Stimulated activated CD4-positive, alpha-beta T cell treated with anti-CD3 and anti-CD28 coated beads, TNF-alpha, amount 100 ng/mL, for 24 hours (primary cell): Measurements from ENCODE around the gene FBF1.
"Not testable (repeated sequence)": the region's sequence is repeated elsewhere in the genome, so short reads cannot be mapped to it uniquely, and the experiment has no call there.

Experiments
- DNase-seq, 3 experiments: peaks; one replicate each; pipeline ENCODE4 v3.0.0-alpha.2; 2020; ENCODE audit warnings: low read depth in 3 of 3

Gene FBF1, protein sequence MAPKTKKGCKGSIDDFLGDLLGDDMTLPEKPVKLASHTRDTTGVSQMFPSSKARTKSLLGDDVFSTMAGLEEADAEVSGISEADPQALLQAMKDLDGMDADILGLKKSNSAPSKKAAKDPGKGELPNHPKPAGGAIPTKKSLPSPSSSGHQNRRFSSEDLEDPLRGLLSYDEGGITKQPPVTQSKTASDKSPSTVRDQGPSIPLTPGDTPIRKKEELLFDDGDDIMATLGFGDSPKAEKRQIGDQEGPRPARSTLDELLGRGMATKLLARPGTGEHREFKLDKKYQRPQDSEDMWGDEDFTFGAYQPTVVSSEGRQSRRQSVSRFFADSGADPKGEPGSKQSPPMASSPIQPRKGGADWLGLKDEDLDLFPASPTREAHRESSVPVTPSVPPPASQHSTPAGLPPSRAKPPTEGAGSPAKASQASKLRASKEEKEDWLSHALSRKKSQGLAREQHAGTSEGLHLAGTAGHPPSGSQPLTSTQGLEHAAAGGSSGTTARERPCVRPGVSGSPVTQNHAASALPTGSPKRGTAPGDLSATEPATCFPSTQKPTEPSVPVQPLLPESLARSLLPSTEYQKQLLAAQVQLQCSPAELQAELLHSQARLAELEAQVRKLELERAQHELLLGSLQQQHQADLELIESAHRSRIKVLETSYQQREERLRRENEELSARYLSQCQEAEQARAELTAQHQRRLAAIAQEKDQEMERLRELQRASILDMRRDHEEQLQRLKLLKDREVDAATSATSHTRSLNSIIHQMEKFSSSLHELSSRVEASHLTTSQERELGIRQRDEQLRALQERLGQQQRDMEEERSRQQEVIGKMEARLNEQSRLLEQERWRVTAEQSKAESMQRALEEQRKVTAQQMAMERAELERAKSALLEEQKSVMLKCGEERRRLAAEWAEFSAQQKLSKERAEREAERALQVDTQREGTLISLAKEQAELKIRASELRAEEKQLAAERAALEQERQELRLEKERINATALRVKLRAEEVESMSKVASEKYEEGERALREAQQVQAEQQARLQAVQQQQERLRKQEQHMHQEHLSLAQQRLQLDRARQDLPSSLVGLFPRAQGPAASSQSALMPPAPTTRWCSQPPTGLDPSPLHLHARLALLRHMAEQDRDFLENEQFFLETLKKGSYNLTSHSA

GRCh38 chr17:75940727-75941441 lies at the start of gene FBF1:
Gene FBF1 (minus strand): TSS chr17:75941042. CDS start chr17:75938149, 2,893 bp downstream.
- DNase-seq: peak; percentile 81 to 90 (median 81)

GRCh38 chr17:75987041-75987440 lies 46.2 kb upstream of the FBF1 start:
- no peak for DNase-seq

GRCh38 chr17:75985986-75986385 lies 45.1 kb upstream of the FBF1 start:
- no peak for DNase-seq

DNA sequence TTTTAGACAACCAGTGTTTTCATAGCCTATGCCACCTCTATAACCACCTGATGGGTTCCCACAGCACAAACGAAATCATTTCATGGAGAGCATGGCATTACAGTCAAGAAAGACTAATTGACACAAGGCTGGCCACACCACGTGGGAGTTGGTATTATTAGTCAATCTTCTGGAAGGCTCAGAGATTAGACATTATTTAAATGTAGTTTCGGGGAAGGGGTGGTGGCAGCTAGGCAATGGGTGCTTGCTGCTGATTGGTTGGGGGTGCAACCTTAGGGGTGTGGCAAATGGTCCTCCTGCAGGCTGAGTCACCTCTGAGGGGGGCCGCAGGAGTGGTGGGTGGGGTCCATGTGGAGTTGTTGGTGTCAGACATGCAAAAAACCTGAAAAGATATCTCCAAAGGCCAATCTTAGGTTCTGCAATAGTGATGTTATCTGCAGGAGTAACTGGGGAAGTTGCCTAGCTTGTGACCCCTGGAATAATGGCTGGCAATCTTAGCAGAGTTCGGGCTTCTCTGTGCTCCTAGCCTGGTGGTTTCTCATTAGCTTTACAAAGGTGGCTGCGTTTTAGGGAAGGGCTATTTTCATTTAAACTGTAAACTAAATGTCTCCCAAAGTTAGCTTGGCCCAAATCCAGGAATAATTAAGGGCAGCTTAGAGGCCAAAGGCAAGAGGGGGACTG lies 42.8 kb upstream of the FBF1 start:
- no peak for DNase-seq

- DNase-seq: no peak
Measured at GRCh38 chr17:75981019-75981615, 40.3 kb upstream of the FBF1 start.

GRCh38 chr17:75980188-75981018 lies 39.6 kb upstream of the FBF1 start:
- DNase-seq: no peak

- no peak for DNase-seq
Measured at GRCh38 chr17:75979705-75980187, 38.9 kb upstream of the FBF1 start.

- DNase-seq: peak; percentile 93 to 97 (median 95)
Measured at GRCh38 chr17:75978938-75979704, 38.3 kb upstream of the FBF1 start, which contains the start of the genes ACOX1 and TEN1. Gene ACOX1 (minus strand): TSS chr17:75979166. CDS start chr17:75979073, 93 bp downstream. Gene TEN1 (plus strand): TSS chr17:75979240. CDS start chr17:75986193, 6,953 bp downstream.

- DNase-seq: no peak
Measured at GRCh38 chr17:75976175-75976848, 35.5 kb upstream of the FBF1 start.

DNA sequence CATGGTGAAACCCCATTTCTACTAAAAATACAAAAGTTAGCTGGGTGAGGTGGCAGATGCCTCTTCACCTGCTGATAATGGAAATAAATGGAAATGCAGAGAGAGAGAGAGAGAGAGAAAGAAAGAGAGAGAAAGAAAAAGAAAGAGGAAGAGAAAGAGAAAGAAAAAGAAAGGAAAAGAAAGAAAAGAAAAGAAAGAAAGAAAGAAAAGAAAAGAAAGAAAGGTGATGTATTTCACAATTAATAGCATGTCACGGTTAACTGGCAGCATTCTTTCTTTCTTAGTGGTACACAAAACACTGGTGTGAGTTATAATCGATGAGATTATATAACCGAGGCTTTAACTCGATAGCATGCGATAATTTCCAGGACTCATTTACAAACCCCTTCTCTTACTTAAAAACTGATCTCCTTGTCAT lies 34.9 kb upstream of the FBF1 start:
- no peak for DNase-seq

GRCh38 chr17:75975187-75975586 lies 34.3 kb upstream of the FBF1 start:
- DNase-seq: not testable (repeated sequence)

DNA sequence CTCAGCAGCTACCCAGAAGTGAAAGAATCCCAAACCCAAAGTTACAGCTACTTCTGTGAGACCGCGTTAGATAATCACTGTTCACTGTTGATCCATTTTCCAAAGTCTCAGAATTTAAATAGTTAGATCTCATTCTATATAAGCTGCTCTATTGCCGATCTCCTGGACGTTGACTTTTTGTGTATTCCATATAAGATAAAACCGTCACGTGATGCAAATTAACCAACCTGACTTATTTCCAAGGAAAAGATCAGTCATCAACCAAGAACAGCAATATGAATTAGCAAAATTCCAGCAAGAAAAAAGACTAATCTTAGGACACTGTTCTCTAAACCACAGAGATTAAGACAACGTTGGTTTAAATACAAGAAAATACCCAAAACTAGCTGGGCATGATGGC lies 29.8 kb upstream of the FBF1 start:
- DNase-seq: no peak

DNA sequence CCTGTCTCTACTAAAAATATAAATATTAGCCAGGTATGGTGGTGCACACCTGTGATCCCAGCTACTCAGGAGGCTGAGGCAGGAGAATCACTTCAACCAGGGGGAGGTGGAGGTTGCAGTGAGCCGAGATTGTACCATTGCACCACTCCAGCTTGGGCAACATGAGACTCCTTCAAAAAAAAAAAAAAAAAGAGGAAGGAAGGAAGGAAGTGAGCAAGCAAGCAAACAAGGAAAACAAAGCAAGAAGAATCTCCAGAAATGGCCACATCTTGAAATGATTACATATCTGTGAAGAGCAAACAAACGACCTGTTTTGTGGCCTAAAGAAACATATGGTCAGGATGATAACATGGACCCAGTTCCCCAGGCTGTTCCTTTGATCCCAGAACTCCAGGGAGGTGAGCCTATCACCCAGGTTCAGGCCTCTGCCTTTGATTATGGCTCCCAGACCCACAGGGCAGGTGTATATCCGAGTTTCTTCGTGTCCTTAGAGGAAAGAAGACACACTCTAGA lies 29.2 kb upstream of the FBF1 start:
- no peak for DNase-seq

DNA sequence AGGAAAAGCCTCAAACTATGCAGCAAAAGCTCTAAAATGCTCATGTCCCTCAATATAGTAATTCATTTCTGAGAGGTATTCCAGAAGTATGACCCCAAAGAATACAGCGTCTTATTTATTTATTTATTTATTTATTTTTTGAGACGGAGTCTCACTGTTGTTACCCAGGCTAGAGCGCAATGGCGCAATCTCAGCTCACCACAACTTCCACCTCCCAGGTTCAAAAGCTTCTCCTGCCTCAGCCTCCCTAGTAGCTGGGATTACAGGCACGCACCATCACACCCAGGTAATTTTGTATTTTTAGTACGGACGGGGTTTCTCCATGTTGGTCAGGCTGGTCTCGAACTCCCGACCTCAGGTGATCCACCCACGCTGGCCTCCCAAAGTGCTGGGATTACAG lies 28.2 kb upstream of the FBF1 start:
- not testable (repeated sequence) for DNase-seq

DNA sequence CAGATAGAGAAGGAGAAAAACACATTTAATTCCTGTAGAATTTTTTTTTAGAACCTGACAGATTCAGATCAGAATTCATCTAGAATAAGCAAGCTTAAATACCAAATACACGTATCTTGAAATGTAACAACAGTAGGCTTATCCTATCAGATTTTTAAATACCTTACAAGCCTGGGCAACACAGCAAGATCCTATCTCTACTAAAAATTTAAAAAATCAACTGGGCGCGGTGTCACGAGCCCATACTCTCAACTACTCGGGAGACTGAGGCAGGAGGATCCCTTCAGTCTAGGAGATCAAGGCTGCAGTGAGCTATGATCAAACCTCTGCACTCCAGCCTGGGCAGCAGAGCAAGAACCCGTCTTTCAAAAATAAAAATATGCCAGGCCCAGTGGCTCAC lies 24.6 kb upstream of the FBF1 start:
- DNase-seq: no peak

DNA sequence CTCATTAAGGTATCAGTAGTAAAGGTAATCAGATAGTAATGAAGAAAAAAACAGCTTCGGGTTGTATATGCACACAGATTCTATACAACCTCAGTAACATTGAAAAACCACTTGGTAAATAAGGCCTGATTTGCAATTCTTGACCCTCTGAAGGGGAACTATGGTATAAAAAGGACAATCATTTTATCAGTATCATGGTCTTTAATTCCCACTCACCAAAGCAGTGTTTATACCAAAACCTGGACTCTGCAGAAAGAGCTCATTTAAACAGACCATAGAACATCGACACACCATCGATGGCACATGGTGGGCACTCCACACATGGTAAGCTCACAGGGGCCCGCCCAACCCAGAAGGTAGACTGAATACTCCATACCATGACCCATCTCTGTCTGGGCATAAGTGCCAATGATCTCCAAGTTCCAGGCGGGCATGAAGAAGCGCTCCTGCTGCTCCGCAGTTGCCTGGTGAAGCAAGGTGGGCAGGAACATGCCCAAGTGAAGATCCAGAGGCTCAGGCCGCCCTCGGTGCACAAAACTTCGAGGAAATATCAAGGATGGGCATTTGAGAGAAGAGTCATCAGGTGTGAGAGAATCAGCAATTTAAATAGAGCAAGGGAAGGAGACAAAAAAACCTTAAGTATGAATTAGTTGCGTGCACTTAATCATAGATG lies 19.1 kb upstream of the FBF1 start:
- no peak for DNase-seq
